ENCODE results near the gene XRCC4.

The XRCC4 gene

DNA sequence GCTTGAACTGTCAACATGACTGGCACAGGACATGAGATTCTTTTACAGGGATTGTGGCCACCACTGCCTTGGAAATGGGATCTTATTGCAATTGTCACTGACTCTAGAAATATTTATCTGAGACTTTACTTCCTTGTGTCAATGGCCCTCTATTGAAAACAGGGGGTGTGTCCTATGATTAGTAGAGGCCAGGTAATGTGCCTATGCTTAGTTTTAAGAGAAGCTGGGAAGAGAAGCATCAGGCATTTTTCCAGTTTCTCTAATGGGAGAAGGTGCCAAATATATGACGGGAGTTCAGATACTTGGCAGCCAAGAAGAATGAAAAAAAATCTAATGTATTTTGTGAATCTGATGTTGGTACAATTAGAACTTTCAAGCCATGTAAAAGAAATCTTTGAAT lies 320.3 kb downstream of the XRCC4 start:
- no peak for DNase-seq

GRCh38 chr5:83400241-83400640 lies 322.9 kb downstream of the XRCC4 start:
- DNase-seq = no peak

- DNase-seq = no peak
Observed at GRCh38 chr5:83400701-83401100, 323.4 kb downstream of the XRCC4 start.

DNA sequence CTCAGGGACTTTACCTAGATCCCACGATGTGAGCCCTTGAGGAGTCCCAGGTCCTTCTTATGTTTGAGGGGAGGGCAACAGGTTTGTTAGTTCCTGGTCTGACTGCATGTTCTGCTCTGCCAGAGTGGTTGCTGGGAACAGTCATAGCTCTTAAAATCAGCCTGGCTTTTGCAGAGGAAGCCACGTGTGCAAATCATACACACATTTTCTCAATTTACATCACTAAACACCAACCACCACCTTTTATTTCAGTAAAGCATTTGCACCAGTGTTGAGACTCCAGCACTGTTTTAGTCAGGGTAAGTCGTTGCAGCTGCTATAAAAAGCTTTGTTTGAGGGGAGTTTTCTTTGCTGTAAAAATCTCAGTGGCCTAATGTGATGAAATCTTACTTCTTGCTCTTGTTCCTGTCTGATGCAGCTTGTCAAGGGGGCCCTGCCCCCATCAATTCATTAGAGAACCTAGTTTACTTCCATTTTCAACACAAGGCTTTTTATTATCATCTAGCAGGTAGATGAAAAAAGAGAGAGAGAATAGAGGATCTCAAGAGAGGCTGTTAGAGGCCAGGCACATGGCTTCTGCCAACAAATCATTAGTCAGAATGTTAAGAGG lies 323.9 kb downstream of the XRCC4 start:
- no peak for DNase-seq

GRCh38 chr5:83401775-83402174 lies 324.4 kb downstream of the XRCC4 start:
- no peak for DNase-seq

Data from NCI-H187 treated with DMSO at 0.1 percent for 48 hours (cell line).